Measurements from ENCODE around the gene SCAF4. TPM values are rescaled to one million over a fixed set of nuclear protein-coding genes. Genes with fewer than 3 reads are reported as not detected.

The SCAF4 gene
- total RNA-seq, 1 donor from 2014 or later: 32.9 TPM

GRCh38 chr21:31682620-31683019 is 49.3 kb downstream of the SCAF4 start:
- no peaks in the 10 kb centered on the region for H3K27me3 Mint-ChIP-seq (ENCODE audit: low read depth, unreplicated experiment)
- H3K4me3 Mint-ChIP-seq (ENCODE audit: unreplicated experiment): no peak overlapping the region
- DNase-seq (ENCODE audit: low read depth) (peak; percentile 65), FAIRE-seq (peak; percentile 68)
- TF ChIP-seq EZH2 (IDR thresholded peaks at IDR 0.05; ENCODE audit: insufficient read depth, low read length) (no peak), CTCF (IDR thresholded peaks at IDR 0.05; ENCODE audit: insufficient read depth, low read depth, low read length) (no peak)
- Histone ChIP-seq H3K4me2 (ENCODE audit: low read length) (peak overlapping the region; percentile 26), H3K4me3 (ENCODE audit: insufficient read depth, low read depth, low read length) (no peak overlapping the region), H3K9me3 (ENCODE audit: insufficient read depth, low read depth, low read length) (no peaks in the 10 kb centered on the region), H3K27me3 (ENCODE audit: insufficient read depth, low read length) (no peaks in the 10 kb centered on the region), H3K36me3 (ENCODE audit: insufficient read depth, low read length) (peaks cover 25% of the 10 kb centered on the region), H3K79me2 (ENCODE audit: insufficient read depth, low read length) (peaks cover 3% of the 10 kb centered on the region), H4K20me1 (ENCODE audit: insufficient read depth, low read length) (peaks cover 13% of the 10 kb centered on the region), H3K4me1 (ENCODE audit: insufficient read depth, low read length) (peaks cover 7% of the 10 kb centered on the region), H2AFZ (ENCODE audit: low read depth, low read length) (no peak overlapping the region), H3K27ac (ENCODE audit: low read depth, low read length) (peak overlapping the region; percentile 17), H3K9ac (ENCODE audit: low read length) (no peak overlapping the region)
- peaks cover 3% of the 10 kb centered on the region for H3K4me1 Mint-ChIP-seq (ENCODE audit: low read depth, unreplicated experiment)
- H3K27ac Mint-ChIP-seq (ENCODE audit: unreplicated experiment): no peak overlapping the region
- no peaks in the 10 kb centered on the region for H3K9me3 Mint-ChIP-seq (ENCODE audit: unreplicated experiment)
- peaks cover 7% of the 10 kb centered on the region for H3K36me3 Mint-ChIP-seq (ENCODE audit: low read depth, unreplicated experiment)

DNA sequence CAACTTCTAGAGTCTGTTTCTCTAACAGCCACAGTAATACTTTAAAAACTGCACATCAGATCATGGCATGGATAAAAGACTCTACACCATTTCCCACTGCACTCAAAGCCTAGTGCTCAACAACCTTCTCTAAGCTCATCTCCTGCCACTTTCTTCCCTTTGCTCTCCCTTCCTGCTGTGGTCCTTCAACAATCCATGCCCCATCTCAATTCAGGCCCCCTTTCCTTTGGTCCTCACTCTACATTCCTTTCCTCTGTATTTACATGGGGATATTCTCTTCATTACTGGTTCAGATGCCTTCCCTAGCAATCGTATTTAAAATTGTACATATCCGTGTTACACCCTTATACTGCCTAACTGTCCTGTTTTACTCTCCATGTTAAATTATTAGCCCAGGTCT is 53.4 kb downstream of the SCAF4 start:
- Histone ChIP-seq H4K20me1 (ENCODE audit: insufficient read depth, low read length) (peaks cover 13% of the 10 kb centered on the region), H3K79me2 (ENCODE audit: insufficient read depth, low read length) (peaks cover 3% of the 10 kb centered on the region), H3K36me3 (ENCODE audit: insufficient read depth, low read length) (peaks cover 2% of the 10 kb centered on the region), H2AFZ (ENCODE audit: low read depth, low read length) (no peak overlapping the region), H3K4me1 (ENCODE audit: insufficient read depth, low read length) (peaks cover 7% of the 10 kb centered on the region), H3K27ac (ENCODE audit: low read depth, low read length) (no peak overlapping the region), H3K9ac (ENCODE audit: low read length) (no peak overlapping the region), H3K9me3 (ENCODE audit: insufficient read depth, low read depth, low read length) (no peaks in the 10 kb centered on the region), H3K4me2 (ENCODE audit: low read length) (no peak overlapping the region), H3K27me3 (ENCODE audit: insufficient read depth, low read length) (no peaks in the 10 kb centered on the region), H3K4me3 (ENCODE audit: insufficient read depth, low read depth, low read length) (no peak overlapping the region)
- TF ChIP-seq EZH2 (IDR thresholded peaks at IDR 0.05; ENCODE audit: insufficient read depth, low read length): no peak
- TF ChIP-seq CTCF (IDR thresholded peaks at IDR 0.05; ENCODE audit: insufficient read depth, low read depth, low read length): no peak
- H3K9me3 Mint-ChIP-seq (ENCODE audit: unreplicated experiment): no peaks in the 10 kb centered on the region
- peaks cover 3% of the 10 kb centered on the region for H3K4me1 Mint-ChIP-seq (ENCODE audit: low read depth, unreplicated experiment)
- FAIRE-seq (no peak), DNase-seq (ENCODE audit: low read depth) (no peak)
- H3K36me3 Mint-ChIP-seq (ENCODE audit: low read depth, unreplicated experiment): no peaks in the 10 kb centered on the region
- H3K4me3 Mint-ChIP-seq (ENCODE audit: unreplicated experiment): no peak overlapping the region
- no peaks in the 10 kb centered on the region for H3K27me3 Mint-ChIP-seq (ENCODE audit: low read depth, unreplicated experiment)
- H3K27ac Mint-ChIP-seq (ENCODE audit: unreplicated experiment): no peak overlapping the region

DNA sequence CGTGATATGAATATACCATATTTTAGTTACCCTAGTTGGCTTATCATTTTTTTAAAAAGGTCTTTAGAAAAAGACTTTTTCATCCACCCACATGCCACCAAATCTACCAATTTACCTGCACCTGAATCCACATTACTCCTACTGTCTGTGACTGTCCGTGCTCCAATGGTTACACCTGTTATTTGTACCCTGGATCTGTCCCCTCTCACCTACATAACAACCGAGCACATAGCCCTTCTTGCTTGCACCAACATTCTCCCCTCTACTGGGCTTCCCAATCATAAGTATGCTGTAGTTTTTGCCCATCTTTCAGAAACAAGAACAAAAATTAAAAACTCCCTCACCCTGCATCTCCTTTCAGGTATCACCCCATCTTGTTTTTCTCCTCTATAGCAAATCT is 54.9 kb downstream of the SCAF4 start:
- DNase-seq (ENCODE audit: low read depth): no peak
- H3K4me2 ChIP-seq (ENCODE audit: low read length): no peak overlapping the region
- H3K79me2 ChIP-seq (ENCODE audit: insufficient read depth, low read length): peaks cover 3% of the 10 kb centered on the region
- no peaks in the 10 kb centered on the region for H3K9me3 ChIP-seq (ENCODE audit: insufficient read depth, low read depth, low read length)
- H2AFZ ChIP-seq (ENCODE audit: low read depth, low read length): no peak overlapping the region
- no peak overlapping the region for H3K4me3 ChIP-seq (ENCODE audit: insufficient read depth, low read depth, low read length)
- no peak overlapping the region for H3K27ac Mint-ChIP-seq (ENCODE audit: unreplicated experiment)
- peaks cover 6% of the 10 kb centered on the region for H4K20me1 ChIP-seq (ENCODE audit: insufficient read depth, low read length)
- no peaks in the 10 kb centered on the region for H3K36me3 Mint-ChIP-seq (ENCODE audit: low read depth, unreplicated experiment)
- TF ChIP-seq EZH2 (IDR thresholded peaks at IDR 0.05; ENCODE audit: insufficient read depth, low read length): no peak
- no peak for TF ChIP-seq CTCF (IDR thresholded peaks at IDR 0.05; ENCODE audit: insufficient read depth, low read depth, low read length)
- no peaks in the 10 kb centered on the region for H3K36me3 ChIP-seq (ENCODE audit: insufficient read depth, low read length)
- no peaks in the 10 kb centered on the region for H3K27me3 Mint-ChIP-seq (ENCODE audit: low read depth, unreplicated experiment)
- H3K9me3 Mint-ChIP-seq (ENCODE audit: unreplicated experiment): no peaks in the 10 kb centered on the region
- no peaks in the 10 kb centered on the region for H3K4me1 Mint-ChIP-seq (ENCODE audit: low read depth, unreplicated experiment)
- FAIRE-seq: no peak
- no peak overlapping the region for H3K27ac ChIP-seq (ENCODE audit: low read depth, low read length)
- H3K4me3 Mint-ChIP-seq (ENCODE audit: unreplicated experiment): no peak overlapping the region
- H3K9ac ChIP-seq (ENCODE audit: low read length): no peak overlapping the region
- no peaks in the 10 kb centered on the region for H3K27me3 ChIP-seq (ENCODE audit: insufficient read depth, low read length)
- no peaks in the 10 kb centered on the region for H3K4me1 ChIP-seq (ENCODE audit: insufficient read depth, low read length)
